ENCODE data around the gene GMDS. TPM values are rescaled to one million over a fixed set of nuclear protein-coding genes. Genes with fewer than 3 reads are reported as not detected.

Gene GMDS
- total RNA-seq, 2 donors from 2014 or later = 25.4 to 29.5 TPM

- no peak overlapping the region for H3K4me3 Mint-ChIP-seq
Observed at GRCh38 chr6:1576166-1576565, 669.2 kb downstream of the GMDS start.

DNA sequence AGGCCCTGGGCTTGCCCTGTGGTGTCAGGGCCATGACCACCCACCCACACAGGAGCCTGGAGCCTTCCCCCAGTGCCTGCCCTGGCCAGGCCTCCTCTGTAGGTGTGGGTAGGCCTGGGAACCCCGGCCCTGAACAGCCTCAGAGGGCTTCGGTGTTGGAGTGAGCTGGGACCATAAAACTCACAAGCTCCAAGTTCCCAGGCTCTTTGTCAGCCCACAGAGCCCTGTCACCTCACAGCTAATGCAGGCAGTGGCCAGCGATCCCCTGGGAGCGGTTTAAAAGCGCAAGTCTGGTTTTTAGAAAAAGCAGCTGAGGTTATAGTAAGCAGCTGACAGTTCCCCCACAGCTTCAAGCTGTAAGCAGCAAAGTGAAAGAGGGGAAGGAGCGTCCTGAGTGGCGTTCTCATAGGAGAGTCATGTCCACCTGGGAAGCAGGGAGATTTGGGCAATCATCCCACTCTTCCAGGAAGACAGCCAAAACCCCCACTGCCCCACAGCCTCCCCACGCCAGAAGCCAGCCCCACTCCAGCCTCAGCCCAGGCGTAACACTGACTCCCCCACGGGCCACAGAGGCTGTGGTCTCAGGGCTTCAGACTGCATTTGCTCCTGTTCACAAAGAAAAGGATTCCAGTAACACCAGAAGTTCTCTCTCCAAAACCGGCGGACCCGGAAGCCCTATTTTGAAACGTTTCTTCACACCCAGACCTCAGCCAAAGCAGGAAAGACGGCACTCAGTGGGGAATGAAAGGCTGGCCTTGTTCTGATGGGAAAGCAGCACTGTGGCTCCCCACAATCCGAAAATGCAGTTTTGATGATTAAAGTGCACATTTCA, 670.0 kb downstream of the GMDS start:
- DNase-seq = peak; percentile 78
- TF ChIP-seq CTCF (conservative IDR thresholded peaks at IDR 0.05) = no peak
- Histone ChIP-seq H3K4me1 (ENCODE audit: control insufficient read depth, insufficient read depth, low read length) (peaks cover 16% of the 10 kb centered on the region), H3K9ac (ENCODE audit: extremely low read depth, low read length, poor library complexity, severe bottlenecking) (no peak overlapping the region), H3K9me3 (ENCODE audit: control insufficient read depth, low read length) (peaks cover 6% of the 10 kb centered on the region), H3K27ac (ENCODE audit: low read depth, low read length) (peak overlapping the region; percentile 67), H3K36me3 (ENCODE audit: control insufficient read depth, insufficient read depth, low read length) (no peaks in the 10 kb centered on the region), H3K27me3 (ENCODE audit: control insufficient read depth, insufficient read depth, low read length, poor library complexity, severe bottlenecking) (no peaks in the 10 kb centered on the region), H3K4me3 (ENCODE audit: low read length) (no peak overlapping the region)
- 65% methylated on average over 11 to 16 of the region's 16 CpGs for WGBS, 2 experiments (ENCODE audit: insufficient coverage in 1 of 2, insufficient read length in 1 of 2)
- Mint-ChIP-seq H3K36me3 (ENCODE audit: low read depth) (no peaks in the 10 kb centered on the region), H3K9me3 (peaks cover 9% of the 10 kb centered on the region), H3K4me1 (peaks cover 31% of the 10 kb centered on the region), H3K4me3 (no peak overlapping the region), H3K27ac (peak overlapping the region; percentile 87), H3K27me3 (ENCODE audit: insufficient read depth) (peaks cover 18% of the 10 kb centered on the region)

More at GRCh38 chr6:1576166-1576565, 669.2 kb downstream of the GMDS start:
- Mint-ChIP-seq H3K36me3 (ENCODE audit: low read depth) (no peaks in the 10 kb centered on the region), H3K27me3 (ENCODE audit: insufficient read depth) (peaks cover 18% of the 10 kb centered on the region), H3K4me1 (peaks cover 31% of the 10 kb centered on the region), H3K9me3 (peaks cover 2% of the 10 kb centered on the region), H3K27ac (no peak overlapping the region)
- Histone ChIP-seq H3K27ac (ENCODE audit: low read depth, low read length) (no peak overlapping the region), H3K9me3 (ENCODE audit: control insufficient read depth, low read length) (no peaks in the 10 kb centered on the region), H3K4me1 (ENCODE audit: control insufficient read depth, insufficient read depth, low read length) (peaks cover 19% of the 10 kb centered on the region), H3K27me3 (ENCODE audit: control insufficient read depth, insufficient read depth, low read length, poor library complexity, severe bottlenecking) (no peaks in the 10 kb centered on the region), H3K9ac (ENCODE audit: extremely low read depth, low read length, poor library complexity, severe bottlenecking) (no peak overlapping the region), H3K4me3 (ENCODE audit: low read length) (no peak overlapping the region), H3K36me3 (ENCODE audit: control insufficient read depth, insufficient read depth, low read length) (no peaks in the 10 kb centered on the region)
- 61 to 89% methylated on average over 4 to 9 of the region's 9 CpGs for WGBS, 2 experiments (ENCODE audit: insufficient coverage in 1 of 2, insufficient read length in 1 of 2)
- DNase-seq = no peak
- no peak for TF ChIP-seq CTCF (conservative IDR thresholded peaks at IDR 0.05)

- no peak for TF ChIP-seq CTCF (conservative IDR thresholded peaks at IDR 0.05)
- Histone ChIP-seq H3K4me3 (ENCODE audit: low read length) (no peak overlapping the region), H3K9ac (ENCODE audit: extremely low read depth, low read length, poor library complexity, severe bottlenecking) (no peak overlapping the region), H3K27ac (ENCODE audit: low read depth, low read length) (peak overlapping the region; percentile 45), H3K9me3 (ENCODE audit: control insufficient read depth, low read length) (peaks cover 12% of the 10 kb centered on the region), H3K4me1 (ENCODE audit: control insufficient read depth, insufficient read depth, low read length) (peaks cover 13% of the 10 kb centered on the region), H3K36me3 (ENCODE audit: control insufficient read depth, insufficient read depth, low read length) (no peaks in the 10 kb centered on the region), H3K27me3 (ENCODE audit: control insufficient read depth, insufficient read depth, low read length, poor library complexity, severe bottlenecking) (no peaks in the 10 kb centered on the region)
- peaks cover 27% of the 10 kb centered on the region for H3K4me1 Mint-ChIP-seq
- H3K27me3 Mint-ChIP-seq (ENCODE audit: insufficient read depth) = peaks cover 15% of the 10 kb centered on the region
- no peak for DNase-seq
- H3K9me3 Mint-ChIP-seq = peaks cover 13% of the 10 kb centered on the region
- H3K4me3 Mint-ChIP-seq = no peak overlapping the region
- H3K27ac Mint-ChIP-seq = peak overlapping the region; percentile 87
- 22 to 26% methylated on average over 4 to 6 of the region's 6 CpGs for WGBS, 2 experiments (ENCODE audit: insufficient coverage in 1 of 2, insufficient read length in 1 of 2)
- no peaks in the 10 kb centered on the region for H3K36me3 Mint-ChIP-seq (ENCODE audit: low read depth)
Observed at GRCh38 chr6:1574890-1575209, 670.6 kb downstream of the GMDS start.

All from endodermal cell (in vitro differentiated cells).